Esophagus squamous epithelium (tissue), 4 donors: Measurements from ENCODE around the gene GNG13.

Experiments
- CTCF ChIP-seq, 6 experiments: fragments of 450-650 bp in 4 of 6; fragments of 200-600 bp in 2 of 6; sonication (generic) in 2 of 6; IDR thresholded peaks; one replicate each; pipeline ENCODE4 v1.5.1; 2016 to 2019; ENCODE audit warnings: antibody characterized with exemption in 6 of 6, mild to moderate bottlenecking in 4 of 6, moderate library complexity in 4 of 6
- POLR2A ChIP-seq, 4 donors: fragments of 450-650 bp; IDR thresholded peaks; one replicate each; pipeline ENCODE4 v1.6.1; 2017; ENCODE audit warnings: antibody characterized with exemption in 4 of 4, mild to moderate bottlenecking in 4 of 4, moderate library complexity in 3 of 4

- TF ChIP-seq CTCF (IDR thresholded peaks at IDR 0.05) (no peak), POLR2A (IDR thresholded peaks at IDR 0.05) (no peak)
These were observed 32.7 kb downstream of the GNG13 start for GRCh38 chr16:767743-768235.
